HG03354 (cell line): ENCODE data around the gene FOXO1.

ENCODE experiments used
- ATAC-seq: cut with Tn5 transposase; IDR thresholded peaks from one replicate; pipeline ENCODE4 v1.9.1; 2021; ENCODE audit warnings: mild to moderate bottlenecking; ENCODE audit not compliant: unreplicated experiment, poor library complexity, severe bottlenecking

FOXO1 gene

DNA sequence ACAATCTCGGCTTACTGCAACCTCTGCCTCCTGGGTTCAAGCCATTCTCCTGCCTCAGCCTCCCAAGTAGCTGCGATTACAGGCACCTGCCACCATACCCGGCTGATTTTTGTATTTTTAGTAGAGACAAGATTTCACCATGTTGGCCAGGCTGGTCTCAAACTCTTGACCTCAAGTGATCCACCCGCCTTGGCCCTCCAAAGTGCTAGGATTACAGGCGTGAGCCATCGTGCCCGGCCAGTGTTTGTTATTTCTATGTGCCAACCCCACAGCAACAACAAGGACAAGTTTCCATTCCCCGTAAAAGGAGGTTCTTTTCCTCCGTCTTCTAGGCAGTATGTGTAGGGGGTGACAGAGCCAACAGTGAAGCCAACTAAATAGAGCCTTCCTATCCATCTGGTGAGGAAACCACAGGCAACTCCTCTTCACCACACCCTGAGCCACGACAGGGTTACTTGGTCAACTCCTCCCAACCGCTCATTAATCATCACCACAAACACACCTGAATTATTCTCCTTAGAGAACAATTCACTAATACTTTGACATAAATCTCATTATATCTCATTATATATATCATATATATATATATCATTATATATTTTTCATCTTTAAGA is 25.5 kb downstream of the FOXO1 start:
- no peak for ATAC-seq

DNA sequence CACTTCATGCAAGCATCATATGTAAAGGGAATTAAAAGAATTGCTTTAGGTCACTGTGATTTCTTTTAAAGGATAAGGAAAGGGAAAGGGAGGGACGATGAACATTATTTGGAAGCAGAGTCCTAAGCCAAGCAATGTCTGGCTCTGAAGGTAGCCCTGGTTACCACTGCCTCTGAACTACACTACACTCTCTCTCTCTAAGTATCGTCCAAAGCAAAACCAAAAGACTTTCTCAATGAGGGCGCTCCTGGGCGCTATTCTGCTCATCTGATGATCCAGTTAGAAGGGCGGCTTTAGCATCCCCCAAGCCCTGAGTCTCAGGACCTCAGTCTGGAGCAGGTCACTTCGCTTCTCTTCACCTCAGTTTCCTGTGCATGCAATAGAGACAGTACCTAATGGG is 26.2 kb downstream of the FOXO1 start:
- no peak for ATAC-seq

DNA sequence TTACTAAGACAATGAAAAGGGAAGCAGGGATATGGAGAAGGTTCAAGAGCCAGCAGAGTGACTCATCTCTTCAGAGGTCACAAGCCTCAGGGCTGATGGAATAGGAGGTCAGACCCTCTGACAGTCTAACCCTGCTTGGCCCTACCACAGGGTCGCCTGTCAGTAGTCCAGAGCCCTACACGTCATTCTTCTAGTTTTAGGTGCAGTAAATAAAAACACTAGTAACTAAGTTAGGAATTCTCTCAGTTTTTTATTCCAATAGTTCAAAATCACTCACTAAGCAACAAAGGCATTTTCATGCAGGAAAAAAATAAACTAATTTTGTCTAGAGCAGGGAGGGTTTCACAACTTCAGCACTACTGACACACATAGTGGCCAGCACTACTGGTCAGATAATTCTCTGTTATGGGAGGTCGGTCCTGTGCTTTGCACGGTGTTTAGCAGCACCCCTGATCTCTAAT is 27.2 kb downstream of the FOXO1 start:
- no peak for ATAC-seq

DNA sequence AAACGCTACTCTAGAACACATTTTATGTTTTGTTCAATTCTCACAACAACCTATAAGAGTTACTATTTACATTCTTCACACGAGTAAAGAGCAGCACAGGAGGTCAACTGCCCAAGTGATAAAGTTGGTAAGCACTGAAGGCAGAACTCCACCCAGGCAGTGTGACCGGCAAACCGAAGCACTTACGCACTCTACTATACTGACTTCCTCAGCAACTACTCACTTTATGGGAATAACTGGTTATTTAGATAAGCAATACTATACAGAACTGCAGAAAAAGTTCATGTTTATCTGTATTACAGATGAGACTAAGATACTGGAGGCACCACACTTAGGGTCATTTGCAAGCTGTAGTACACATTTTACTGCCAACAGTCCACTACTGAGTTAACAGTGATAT is 28.8 kb downstream of the FOXO1 start:
- no peak for ATAC-seq

DNA sequence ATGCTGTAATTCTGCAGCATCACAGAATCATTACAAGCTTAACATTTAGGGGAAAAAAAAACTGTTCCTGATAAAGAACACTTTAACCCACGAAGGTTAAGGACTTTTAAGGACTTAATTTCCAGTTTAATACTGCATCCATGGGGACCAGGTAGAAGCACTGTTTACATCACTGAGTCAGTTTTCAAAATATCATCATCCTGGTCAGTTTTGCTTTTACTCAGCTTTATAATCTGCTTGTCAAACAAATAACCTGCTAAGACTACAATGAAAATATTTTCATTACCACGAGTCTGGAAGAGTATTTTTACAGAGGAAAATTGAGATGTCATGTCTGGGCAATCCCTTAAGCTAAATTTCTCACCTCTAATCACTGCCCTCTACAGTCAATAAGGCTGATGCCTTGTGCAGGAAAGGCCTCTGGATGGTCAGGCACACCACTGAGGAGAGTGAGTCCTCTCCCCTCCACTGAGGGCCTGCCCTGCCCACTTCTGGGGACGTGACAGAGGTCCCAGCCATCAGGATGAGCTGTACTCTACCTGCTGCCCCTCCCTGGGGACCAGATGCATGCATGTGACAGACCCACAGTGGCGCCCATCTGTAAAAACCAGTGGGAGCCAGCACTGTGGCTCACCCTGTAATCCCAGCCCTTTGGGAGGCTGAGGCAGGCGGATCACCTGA is 31.0 kb downstream of the FOXO1 start:
- no peak for ATAC-seq

DNA sequence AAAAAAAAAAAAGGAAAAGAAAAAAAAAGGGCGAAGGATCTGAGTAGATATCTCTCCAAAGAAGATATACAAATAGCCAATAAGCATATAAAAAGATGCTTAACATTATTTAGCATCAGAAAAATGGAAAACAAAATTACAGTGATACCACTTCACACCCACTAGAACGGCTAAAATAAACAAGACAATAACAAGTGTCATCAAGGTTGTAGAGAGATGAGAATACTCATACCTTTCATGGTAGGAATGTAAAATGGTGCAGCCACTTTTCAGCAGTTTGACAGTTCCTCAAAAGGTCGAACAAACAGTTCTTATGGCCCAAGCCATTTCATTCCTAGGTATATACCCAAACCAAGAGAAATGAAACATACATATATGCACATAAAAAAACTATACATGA is 33.5 kb downstream of the FOXO1 start:
- no peak for ATAC-seq

DNA sequence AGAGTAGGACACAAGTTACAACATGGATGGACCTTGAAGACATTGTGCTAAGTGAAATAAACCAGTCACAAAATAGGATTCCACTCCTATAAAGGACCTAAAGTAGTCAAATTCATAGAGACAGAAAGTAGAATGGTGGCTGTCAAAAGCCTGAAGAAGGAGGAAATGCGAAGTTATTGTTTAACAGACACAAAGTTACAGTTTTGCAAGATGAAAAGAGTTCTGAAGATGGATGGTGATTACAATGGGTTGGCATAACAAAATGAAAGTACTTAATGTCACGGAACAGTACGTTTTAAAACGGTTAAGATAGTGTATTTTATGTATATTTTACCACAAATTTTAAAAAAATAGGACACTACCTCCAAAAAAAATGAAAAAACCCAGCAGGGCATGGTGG is 34.8 kb downstream of the FOXO1 start:
- peak; percentile 56 for ATAC-seq

DNA sequence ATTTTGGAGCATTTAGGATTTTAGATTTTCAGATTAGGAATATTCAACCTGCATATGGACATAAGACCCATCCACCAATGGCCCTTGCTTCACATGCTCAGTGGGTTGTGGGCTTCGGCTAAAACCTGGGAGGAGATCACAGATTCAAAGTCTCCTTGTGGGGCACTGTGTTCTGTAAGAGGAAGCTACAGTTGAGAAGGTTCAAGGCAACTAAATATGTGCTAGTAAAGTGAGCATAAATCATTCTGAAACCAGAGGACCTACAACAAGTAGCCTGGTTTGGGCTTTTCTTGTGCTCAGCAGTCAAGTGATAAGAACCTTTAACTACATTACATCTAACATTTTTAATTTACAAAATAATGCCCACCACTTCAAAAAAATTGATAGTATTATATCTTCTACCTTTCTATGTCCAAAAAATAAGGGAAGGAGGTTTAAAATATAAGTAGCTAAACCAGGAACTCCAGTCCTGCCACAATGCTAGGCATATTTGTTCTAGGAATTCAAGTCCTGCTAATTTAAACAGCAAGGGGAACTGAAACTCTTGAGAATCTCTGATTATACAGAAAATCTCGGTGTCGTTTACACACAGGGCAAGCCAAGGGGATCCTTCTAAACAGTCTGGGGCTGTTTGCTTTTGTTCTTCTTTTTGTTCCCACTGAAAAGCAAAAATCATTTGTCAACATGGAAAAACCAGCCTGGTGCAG is 36.6 kb downstream of the FOXO1 start:
- ATAC-seq: peak; percentile 78

GRCh38 chr13:40626977-40627376 is 39.5 kb downstream of the FOXO1 start:
- no peak for ATAC-seq

DNA sequence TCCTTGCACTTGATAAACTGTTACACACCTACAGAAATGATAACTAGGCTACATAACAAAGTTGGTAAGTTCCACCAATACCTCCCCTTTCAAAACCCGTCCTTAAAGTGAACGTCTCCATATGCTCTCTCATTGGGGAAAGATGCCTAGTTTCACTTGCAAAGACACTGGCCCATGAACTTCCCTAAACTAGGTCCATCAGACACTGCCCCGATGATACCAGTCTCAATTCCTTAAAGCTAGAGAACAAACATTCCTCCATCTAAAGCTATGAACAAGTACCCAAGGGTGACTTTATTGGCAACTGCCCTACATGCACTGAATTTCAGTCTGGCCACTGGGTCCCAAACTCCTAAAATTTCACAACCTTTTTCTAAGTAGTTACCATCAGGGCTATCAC is 39.9 kb downstream of the FOXO1 start:
- ATAC-seq: no peak

DNA sequence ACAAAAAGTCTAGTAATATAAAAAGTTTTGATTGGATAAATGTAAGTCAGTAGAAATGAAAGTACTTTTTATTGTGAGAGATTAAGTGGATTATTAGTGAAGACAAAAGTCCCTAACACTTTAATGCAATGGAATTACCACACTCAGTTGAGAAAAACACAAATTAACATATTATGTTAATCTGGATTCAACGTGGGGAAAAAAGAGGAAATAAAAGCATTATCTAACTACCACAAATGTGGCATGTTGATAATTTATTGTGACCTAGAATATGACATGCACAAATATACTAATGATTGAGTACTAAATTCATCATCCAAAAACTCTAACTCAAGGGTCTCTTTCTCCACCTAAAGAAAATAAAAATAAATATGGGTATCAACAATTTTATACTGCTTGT is 41.5 kb downstream of the FOXO1 start:
- no peak for ATAC-seq

GRCh38 chr13:40624383-40624782 is 42.1 kb downstream of the FOXO1 start:
- no peak for ATAC-seq

GRCh38 chr13:40622761-40623160 is 43.7 kb downstream of the FOXO1 start:
- ATAC-seq: no peak

DNA sequence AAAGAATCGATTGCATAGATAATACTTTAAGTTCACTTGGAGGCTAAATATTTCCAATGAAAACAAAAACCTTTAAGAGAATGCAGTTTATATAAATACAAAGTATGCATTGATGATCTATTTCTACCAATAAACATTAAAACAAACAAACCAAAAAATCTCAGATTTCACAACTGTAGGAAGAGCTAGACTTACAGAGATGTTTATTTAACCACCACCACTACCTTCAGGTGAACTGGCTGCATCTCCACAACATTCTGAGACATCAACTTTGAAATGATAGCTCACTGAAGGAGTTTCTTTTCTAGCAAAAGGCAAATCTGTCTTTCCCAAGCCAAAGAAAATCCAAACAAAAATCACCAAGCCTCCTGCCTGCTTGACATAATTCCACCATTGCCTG is 44.2 kb downstream of the FOXO1 start:
- ATAC-seq: no peak

- ATAC-seq: no peak
Observed at GRCh38 chr13:40619479-40619814, 47.0 kb downstream of the FOXO1 start.

GRCh38 chr13:40618581-40619478 is 47.6 kb downstream of the FOXO1 start:
- ATAC-seq: no peak

DNA sequence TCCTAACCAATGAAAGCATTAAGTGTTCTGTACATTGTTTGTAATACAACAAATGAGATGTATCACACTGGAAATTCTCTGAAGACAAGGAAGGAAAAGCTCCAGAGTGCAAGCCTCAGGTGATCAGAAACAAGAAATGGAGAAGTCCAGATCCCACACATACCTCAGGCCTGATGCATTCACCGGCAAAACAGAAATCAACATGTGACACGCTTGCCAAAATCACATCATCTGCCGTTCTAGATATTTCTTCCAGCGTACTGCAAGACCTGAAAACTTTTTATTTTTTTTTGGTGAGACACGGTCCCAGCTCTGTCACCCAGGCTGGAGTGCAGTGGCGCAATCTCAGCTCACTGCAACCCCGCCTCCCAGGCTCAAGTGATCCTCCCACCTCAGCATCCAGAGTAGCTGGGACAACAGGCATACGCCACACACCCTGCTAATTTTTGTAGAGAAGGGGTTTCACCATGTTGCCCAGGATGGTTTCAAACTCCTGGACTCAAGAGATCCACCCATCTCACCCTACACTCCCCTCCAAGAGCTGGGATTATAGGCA is 48.6 kb downstream of the FOXO1 start:
- ATAC-seq: no peak

DNA sequence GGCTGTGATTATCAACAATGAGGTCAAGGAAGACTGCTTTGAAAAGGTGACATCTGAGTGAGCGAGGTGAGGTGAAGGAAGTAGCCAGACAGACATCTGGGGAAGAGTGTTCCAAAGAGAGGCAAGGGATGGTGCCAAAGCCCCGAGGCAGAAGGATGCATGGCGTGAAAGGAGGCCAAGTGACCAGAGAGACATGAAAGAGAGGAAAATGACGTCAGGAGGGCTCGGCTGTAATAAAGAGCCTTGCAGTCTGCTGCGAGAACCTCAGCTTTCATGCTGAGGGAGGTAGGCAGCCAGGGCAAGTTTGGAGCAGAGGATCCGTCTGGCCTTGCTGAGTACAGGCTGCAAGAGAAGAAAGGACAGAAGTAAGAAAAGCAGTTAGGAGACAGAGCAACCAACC is 50.8 kb downstream of the FOXO1 start:
- ATAC-seq: no peak

DNA sequence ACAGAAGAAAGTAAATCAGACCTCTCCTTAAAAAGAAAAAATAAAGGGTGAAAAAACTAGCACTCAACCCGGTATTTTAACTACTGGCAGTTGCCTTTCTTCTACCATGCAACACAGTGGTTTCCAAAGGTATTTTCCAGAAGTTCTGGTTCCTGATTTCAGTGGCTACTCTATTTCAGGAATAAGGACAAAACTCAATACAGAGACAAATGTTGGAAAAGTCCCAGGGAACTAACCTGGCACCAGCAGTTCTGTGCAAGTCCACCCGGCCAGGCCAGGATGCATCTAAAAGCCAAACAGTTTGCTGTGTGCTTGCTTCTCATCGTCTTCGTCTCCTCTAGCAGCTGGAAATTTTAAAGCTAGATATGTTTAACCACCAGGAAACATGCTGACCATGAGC is 52.5 kb downstream of the FOXO1 start:
- no peak for ATAC-seq

GRCh38 chr13:40613192-40613818 is 53.1 kb downstream of the FOXO1 start:
- peak; percentile 89 for ATAC-seq
